Left colon (tissue), 2 donors: ENCODE data around the gene GJA1. TPM values are rescaled to one million over a fixed set of nuclear protein-coding genes. Genes with fewer than 3 reads are reported as not detected.
"Not testable (repeated sequence)": the region's sequence is repeated elsewhere in the genome, so short reads cannot be mapped to it uniquely, and the experiment has no call there.

Experiments used
- ATAC-seq: fragments of 200-7000 bp; cut with Tn5 transposase; one replicate; pipeline ENCODE4 v1.9.1; 2020; ENCODE audit warnings: mild to moderate bottlenecking, moderate library complexity
- DNase-seq, 2 donors: peaks; one replicate each; pipeline ENCODE4 v3.0.0-alpha.2; 2020
- intact Hi-C, 2 donors: fragments of 100-400 bp; cut with DNase I in 1 of 2; cut with micrococcal nuclease in 1 of 2; formaldehyde crosslinking; loops; one replicate each; pipeline versions ENCODE4 v1.11.2 to v1.14.0; 2022; cut with DNase I, micrococcal nuclease
- long read RNA-seq: library from polyadenylated mRNA; unstranded; transcript quantifications from one replicate; pipeline ENCODE4 v2.0.0, GENCODE V29; 2021
- total RNA-seq, 2 donors: library from RNA; stranded (reverse); fragmentation: NEBNext Ultra II Directional; extraction: Animal tissue kit (Norgen Biotek cat#: 25700); gene quantifications; one replicate each; pipeline ENCODE4 v1.2.1, GENCODE V29; 2021
- donor health status: DM: no; HTN: no; CAD: no.
- donor health status: DM: yes; HTN: yes; CAD: no.

The GJA1 gene
- total RNA-seq: 1 to 10 TPM; 6.5 to 8.3 TPM
- long read RNA-seq, partial matches to known transcripts: 0 of 2 reads
- long read RNA-seq, other reads (novel, unspliced or antisense): 1 of 2 reads

DNA sequence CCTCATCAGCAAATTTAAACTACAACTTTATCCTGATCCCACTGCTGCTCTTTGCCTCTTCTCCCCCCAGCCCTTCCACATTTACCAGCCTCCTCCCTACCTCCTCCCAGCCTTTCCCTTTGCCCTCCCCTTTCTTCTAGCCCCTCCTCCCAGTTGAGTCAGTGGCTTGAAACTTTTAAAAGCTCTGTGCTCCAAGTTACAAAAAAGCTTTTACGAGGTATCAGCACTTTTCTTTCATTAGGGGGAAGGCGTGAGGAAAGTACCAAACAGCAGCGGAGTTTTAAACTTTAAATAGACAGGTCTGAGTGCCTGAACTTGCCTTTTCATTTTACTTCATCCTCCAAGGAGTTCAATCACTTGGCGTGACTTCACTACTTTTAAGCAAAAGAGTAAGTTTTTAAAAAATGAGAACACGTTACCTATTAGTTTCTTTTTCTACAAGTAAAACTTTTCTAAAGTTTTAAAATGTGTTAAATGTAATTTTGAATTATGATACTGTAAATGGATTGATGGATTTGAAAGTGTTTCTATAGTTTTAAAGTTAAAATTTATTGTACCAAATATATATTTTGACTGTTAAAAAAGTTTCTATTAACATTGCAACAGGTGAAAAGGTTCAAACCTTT, at the start of gene GJA1:
GJA1 (plus strand) TSS at position 203 of the 626 bp plus-strand sequence. CDS start 11,202 bp downstream, outside the sequence.
- intact Hi-C loops: loop anchor here in 1 of 2 donors (10.0 kb wide), 1 partner anchor 419 kb away; no protein-coding TSS in a partner anchor
- no peak for DNase-seq
- ATAC-seq: no peak

DNA sequence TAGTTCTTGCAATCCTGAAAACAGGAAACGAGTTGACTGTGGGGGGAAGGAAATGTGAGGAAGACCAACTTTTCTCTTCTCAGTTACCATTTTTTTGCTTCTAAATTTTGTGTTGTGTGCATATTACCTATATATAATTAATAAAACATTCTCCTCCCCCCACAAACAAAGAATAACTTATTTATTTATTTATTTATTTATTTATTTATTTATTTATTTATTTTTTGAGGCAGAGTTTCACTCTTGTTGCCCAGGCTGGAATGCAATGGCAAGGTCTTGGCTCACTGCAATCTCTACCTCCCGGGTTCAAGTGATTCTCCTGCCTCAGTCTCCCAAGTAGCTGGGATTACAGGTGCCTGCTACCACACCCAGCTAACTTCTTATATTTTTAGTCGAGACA, 48.9 kb upstream of the GJA1 start:
- DNase-seq, intact Hi-C loops, ATAC-seq: not testable (repeated sequence)

GRCh38 chr6:121389419-121389818, 46.0 kb upstream of the GJA1 start:
- intact Hi-C loops: no loop called here
- DNase-seq (no peak), ATAC-seq (no peak)

DNA sequence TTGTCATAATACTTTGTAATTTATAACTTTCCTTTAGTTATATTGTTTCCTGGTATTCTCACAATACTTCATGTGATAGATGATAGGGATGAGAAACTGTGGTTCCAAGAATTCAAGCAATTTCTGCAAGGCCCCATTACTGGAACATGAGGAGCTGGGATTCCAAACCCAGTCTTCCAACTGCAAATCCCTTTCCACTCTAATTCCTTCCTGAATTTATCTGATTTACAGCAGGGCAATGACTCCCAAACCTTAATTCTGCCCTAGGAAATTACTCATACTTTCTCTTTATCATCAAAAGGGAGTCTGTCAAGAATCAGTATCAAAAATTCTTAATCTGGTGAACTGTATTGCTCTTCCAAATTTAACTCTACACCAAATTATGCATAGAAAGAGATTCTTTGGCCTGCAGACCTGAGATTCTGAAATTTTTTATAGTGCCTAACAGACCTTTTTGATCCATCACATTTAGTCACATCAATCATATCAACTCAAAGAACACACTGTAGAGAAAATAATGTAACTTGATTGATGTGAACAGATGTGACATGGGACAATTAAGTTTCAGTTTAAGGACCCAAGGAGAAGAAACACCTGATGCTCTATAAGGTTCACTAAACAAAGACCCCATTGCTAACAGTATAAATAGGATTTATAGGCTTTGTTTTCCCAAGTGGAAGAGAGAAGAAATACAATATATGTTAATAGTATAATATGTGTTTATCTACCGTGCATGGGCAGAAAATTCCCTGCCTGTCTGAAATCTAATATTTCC, 41.5 kb upstream of the GJA1 start:
- intact Hi-C loops: no loop called here

GRCh38 chr6:121395736-121396135, 39.7 kb upstream of the GJA1 start:
- DNase-seq (peak in 1 of 2 donors; percentile 9), ATAC-seq (peak; percentile 34)
- intact Hi-C loops: no loop called here

More for the DNA sequence above, 41.5 kb upstream of the GJA1 start:
- ATAC-seq (no peak), DNase-seq (no peak)

DNA sequence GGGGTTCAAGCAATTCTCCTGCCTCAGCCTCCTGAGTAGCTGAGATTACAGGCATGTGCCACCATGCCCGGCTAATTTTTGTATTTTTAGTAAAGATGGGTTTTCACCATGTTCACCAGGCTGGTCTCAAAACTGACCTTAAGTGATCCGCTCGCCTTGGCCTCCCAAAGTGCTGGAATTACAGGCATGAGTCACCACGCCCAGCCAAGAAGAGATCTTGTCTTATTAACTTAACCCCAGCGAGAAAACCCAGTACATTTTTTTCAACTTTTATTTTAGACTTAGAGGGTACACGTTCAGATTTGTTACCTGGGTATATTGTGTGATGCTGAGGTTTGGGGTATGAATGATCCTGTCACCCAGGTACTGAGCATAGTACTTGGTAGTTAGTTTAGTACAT, 38.3 kb upstream of the GJA1 start:
- DNase-seq, intact Hi-C loops, ATAC-seq: not testable (repeated sequence)

DNA sequence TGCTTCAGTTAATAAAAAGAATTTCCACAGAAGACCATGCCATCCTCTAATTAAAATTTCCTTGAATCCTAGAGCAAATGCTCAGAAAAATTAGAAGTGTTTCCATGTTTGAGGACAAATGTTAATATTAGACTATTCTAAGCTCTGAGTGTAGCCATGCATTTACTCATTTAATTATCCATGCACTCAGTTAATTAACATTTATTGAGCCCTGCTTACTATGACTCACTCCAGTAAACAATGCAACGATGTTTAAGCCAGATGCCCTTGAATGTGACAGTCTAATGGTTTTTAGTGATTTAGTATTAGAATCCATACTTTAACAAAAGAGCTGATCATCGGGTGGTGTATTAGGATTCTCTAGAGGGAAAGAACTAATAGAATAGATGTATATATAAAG, 37.3 kb upstream of the GJA1 start:
- intact Hi-C loops: no loop called here
- DNase-seq (no peak), ATAC-seq (no peak)

DNA sequence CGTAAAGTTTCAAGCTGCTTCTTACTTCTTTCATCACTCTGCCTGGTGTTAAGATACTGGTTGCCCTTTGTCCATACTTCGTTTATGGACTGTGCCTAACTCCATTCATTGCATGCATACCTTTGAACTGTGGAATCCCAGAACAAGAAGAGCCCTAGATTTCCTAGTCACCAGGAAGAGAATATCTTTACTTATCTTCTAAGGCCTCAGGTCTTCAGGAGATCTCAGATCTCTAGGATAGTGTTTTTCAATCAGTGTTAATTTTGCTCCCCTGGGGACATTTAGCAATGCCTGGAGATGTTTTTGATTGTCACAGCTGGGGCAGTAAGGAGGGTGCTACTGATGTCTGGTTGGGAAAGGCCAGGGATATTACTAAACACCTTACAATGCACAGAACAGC, 35.5 kb upstream of the GJA1 start:
- intact Hi-C loops: no loop called here
- ATAC-seq (peak; percentile 95), DNase-seq (no peak)

GRCh38 chr6:121403964-121404363, 31.5 kb upstream of the GJA1 start:
- intact Hi-C loops: no loop called here

GRCh38 chr6:121405306-121405705, 30.1 kb upstream of the GJA1 start:
- intact Hi-C loops: no loop called here
- no peak for DNase-seq
- ATAC-seq: no peak

More at GRCh38 chr6:121403964-121404363, 31.5 kb upstream of the GJA1 start:
- ATAC-seq: no peak
- DNase-seq: no peak

DNA sequence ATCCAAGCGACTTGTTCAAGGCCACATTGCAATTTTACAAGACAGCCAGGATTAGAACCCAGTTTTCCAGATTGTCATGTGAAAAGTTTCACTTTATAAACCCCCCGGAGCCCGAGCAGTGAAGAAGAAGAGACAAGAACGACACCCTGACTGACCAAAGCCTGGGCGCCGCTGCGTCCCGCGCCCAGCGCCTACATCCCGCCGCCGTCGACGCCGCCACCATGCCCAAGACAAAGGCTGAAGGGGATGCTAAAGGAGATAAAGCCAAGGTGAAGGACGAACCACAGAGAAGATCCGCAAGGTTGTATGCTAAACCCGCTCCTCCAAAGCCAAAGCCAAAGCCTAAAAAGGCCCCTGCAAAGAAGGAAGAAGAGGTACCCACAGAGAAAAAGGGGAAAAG, 27.1 kb upstream of the GJA1 start:
- ATAC-seq (no peak), DNase-seq (no peak)
- intact Hi-C loops: no loop called here

DNA sequence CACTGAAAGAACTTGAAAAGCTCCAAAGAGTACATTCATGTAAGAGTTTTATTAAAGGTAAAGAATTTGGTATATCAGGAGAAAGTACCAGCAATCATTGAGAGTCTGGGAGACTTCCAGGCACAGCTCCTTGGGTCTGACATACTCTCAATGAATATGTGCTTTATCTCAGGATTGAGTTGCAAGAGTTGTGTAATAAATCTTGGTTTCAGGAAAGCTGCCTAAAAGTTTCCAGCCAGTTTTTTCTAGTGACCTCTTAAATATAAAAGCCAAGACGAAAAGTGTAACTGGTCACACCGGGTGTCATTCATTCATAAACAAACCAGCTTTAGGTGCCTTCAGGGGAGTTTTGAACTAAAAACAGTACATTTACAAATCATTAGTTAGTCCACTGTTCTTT, 21.6 kb upstream of the GJA1 start:
- ATAC-seq (no peak), DNase-seq (no peak)
- intact Hi-C loops: no loop called here

DNA sequence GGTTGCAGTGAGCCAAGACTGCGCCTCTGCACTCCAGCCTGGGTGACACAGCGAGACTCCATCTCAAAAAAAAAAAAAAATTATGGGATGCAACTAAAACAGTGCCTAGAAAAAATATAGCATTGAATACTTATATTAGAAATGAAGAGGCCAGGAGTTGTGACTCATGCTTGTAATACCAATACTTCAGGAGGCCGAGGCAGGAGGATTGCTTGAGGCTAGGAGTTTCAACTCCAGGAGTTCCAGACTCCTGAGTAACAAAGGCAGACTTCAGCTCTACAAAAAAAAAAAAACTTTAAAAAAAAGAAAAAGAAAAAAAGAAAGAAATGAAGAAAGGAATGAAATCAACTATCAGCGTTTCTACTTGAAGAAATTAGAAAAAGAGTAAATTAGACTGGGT, 17.1 kb upstream of the GJA1 start:
- no peak for ATAC-seq
- intact Hi-C loops: no loop called here
- DNase-seq: no peak

GRCh38 chr6:121426686-121427085, 8.8 kb upstream of the GJA1 start:
- DNase-seq: no peak
- intact Hi-C loops: no loop called here
- no peak for ATAC-seq

DNA sequence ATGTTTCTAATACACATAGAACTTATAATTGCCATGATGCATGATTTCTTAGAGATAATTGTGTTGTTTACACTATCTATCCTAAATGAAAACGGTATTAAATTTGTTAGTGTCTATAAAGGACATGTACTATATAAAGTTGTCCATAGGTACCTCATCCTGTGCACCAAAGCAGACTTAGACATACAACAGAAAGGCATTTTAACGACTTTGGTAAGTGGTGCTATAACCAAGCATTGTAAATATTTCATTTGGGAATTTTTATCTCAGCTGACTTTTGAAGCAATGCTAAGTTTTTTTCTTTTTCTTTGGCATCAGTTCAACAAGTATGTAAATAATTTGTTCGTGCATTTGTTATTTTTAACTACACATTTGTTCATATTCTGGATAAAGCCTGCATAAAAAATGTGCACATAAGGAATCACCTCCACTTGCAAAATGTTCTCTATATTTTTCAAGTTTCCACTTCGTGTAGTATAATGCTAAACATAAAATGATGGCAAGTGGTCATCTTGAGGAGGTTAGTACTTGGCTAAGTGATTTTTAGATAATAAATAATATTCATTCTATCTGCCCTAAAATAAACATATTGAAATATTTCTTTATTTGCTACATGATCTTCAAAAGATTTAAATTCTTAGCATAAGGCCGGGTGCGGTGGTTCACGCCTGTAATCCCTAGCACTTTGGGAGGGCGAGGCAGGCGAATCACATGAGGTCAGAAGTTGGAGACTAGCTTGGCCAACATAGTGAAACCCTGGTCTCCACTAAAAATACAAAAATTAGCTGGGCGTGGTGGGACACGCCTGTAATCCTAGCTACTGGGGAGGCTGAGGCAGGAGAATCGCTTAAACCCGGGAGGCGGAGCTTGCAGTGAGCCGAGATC, 6.3 kb upstream of the GJA1 start:
- intact Hi-C loops: no loop called here
- no peak for DNase-seq

GRCh38 chr6:121430514-121431460, 4.7 kb upstream of the GJA1 start:
- intact Hi-C loops: loop anchor here in 1 of 2 donors (2.0 to 10.0 kb wide), 2 partner anchors 424 to 600 kb away; no protein-coding TSS in a partner anchor
- peak; percentile 45 for ATAC-seq

More for the DNA sequence above, 6.3 kb upstream of the GJA1 start:
- ATAC-seq: no peak

GRCh38 chr6:121431776-121432175, 3.7 kb upstream of the GJA1 start:
- intact Hi-C loops: loop anchor here in 1 of 2 donors (2.0 to 10.0 kb wide), 2 partner anchors 423 to 599 kb away; no protein-coding TSS in a partner anchor
- not testable (repeated sequence) for DNase-seq, ATAC-seq

More at GRCh38 chr6:121430514-121431460, 4.7 kb upstream of the GJA1 start:
- DNase-seq: no peak
